Ectodermal cell (in vitro differentiated cells): Measurements from ENCODE around the gene SLC35G1.
A peak's percentile ranks its signal among the peaks of the same experiment; 100 is the strongest.

Experiments used
- H3K27ac ChIP-seq: 2 replicates; pipeline ENCODE4 v1.7.0; 2013; ENCODE audit warnings: mild to moderate bottlenecking, low read depth, low read length; ENCODE audit not compliant: insufficient read depth, poor library complexity, severe bottlenecking
- H3K27me3 ChIP-seq: 2 replicates; pipeline ENCODE4 v1.7.0; 2013; ENCODE audit warnings: mild to moderate bottlenecking, low read length; ENCODE audit not compliant: insufficient read depth, control insufficient read depth, poor library complexity, severe bottlenecking
- H3K36me3 ChIP-seq: one replicate; pipeline ENCODE4 v1.7.0; 2013; ENCODE audit warnings: low read length; ENCODE audit not compliant: control insufficient read depth, insufficient read depth
- H3K4me1 ChIP-seq: one replicate; pipeline ENCODE4 v1.7.0; 2013; ENCODE audit warnings: low read length; ENCODE audit not compliant: control insufficient read depth, insufficient read depth
- H3K4me3 ChIP-seq: 2 replicates; pipeline ENCODE4 v1.7.0; 2013; ENCODE audit warnings: low read depth, low read length, control low read depth; ENCODE audit not compliant: insufficient read depth
- H3K9me3 ChIP-seq: 2 replicates; pipeline ENCODE4 v1.7.0; 2013; ENCODE audit warnings: mild to moderate bottlenecking, low read length, moderate library complexity; ENCODE audit not compliant: control insufficient read depth
- WGBS, 2 experiments: methylation state at CpG; one replicate each; pipeline ENCODE4 v1.1.7; 2013; ENCODE audit warnings: missing lambda C conversion rate in 2 of 2; 5-methylcytosine and 5-hydroxymethylcytosine counted together

SLC35G1 gene

DNA sequence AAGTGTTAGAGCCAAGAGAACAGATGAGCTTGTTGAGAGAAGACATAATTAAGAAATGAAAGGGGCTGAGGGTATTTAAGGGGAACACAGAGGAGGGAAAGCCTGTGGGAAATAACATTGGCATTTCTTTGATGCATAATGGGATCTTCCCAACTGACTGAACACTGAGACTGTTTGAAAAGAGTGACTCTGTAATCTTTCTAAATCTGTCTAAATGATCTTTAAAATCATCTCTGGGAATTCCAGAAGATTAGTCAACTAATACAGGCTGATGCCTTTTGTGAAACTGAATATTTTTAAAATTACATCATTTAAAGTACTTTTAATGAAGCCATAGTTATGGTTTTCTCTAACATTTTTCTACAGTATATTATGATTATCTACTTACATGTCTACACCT is 17.4 kb upstream of the SLC35G1 start:
- Histone ChIP-seq H3K4me3 (no peak overlapping the region), H3K27ac (no peak overlapping the region), H3K27me3 (no peaks in the 10 kb centered on the region), H3K9me3 (no peaks in the 10 kb centered on the region), H3K4me1 (no peaks in the 10 kb centered on the region), H3K36me3 (no peaks in the 10 kb centered on the region)

GRCh38 chr10:93879273-93879672 is 14.5 kb upstream of the SLC35G1 start:
- no peak overlapping the region for H3K4me3 ChIP-seq
- H3K36me3 ChIP-seq = no peaks in the 10 kb centered on the region
- no peaks in the 10 kb centered on the region for H3K27me3 ChIP-seq
- H3K27ac ChIP-seq = no peak overlapping the region
- H3K4me1 ChIP-seq = no peaks in the 10 kb centered on the region
- H3K9me3 ChIP-seq = no peaks in the 10 kb centered on the region

DNA sequence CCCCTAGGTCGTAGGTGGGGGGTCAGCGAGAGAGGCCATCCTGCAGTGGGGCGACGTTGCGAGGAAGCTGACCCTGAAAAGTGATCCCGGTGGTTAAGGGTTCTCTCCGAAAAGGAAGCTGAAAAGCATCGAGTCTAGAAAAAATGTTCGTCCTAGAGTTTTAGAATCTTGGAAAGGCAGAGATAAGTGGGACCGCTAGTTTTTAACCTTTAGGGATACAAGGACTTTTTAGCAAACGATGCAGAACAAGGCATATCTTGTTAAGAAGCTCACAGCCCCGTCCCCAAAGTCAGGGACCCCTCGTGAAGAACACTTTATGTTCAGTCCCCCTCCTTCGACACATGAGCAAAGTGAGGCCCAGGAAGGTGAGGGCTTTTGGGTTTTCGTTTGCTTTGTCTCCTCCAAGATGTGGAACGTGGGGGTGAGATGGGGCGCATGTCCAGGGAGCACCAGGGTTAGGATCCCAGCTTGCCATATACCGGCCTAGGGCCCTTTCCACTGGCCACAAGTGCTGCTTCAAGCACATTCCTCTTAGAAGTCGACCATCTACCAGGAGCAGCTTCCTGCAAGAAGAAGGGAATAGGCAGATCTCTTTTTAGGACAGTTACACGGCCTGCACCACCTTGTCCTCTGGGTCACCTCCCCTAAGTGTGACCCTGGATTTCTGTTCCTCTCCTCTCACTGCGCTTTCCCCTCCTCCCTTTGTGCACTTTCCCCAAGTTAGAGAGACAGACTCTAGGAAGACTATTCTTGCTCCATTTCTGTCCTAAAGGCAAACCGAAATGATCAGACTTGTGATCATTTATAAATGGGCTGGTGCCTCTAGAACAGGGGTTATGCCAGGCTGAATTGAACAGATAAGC is 969 bp downstream of the SLC35G1 start:
- H3K27ac ChIP-seq = no peak overlapping the region
- H3K27me3 ChIP-seq = peaks cover 8% of the 10 kb centered on the region
- 34 to 36% methylated on average over 22 of the region's 22 CpGs for WGBS, 2 experiments
- no peaks in the 10 kb centered on the region for H3K9me3 ChIP-seq
- peaks cover 7% of the 10 kb centered on the region for H3K4me1 ChIP-seq
- peak overlapping the region; percentile 76 for H3K4me3 ChIP-seq
- H3K36me3 ChIP-seq = no peaks in the 10 kb centered on the region

DNA sequence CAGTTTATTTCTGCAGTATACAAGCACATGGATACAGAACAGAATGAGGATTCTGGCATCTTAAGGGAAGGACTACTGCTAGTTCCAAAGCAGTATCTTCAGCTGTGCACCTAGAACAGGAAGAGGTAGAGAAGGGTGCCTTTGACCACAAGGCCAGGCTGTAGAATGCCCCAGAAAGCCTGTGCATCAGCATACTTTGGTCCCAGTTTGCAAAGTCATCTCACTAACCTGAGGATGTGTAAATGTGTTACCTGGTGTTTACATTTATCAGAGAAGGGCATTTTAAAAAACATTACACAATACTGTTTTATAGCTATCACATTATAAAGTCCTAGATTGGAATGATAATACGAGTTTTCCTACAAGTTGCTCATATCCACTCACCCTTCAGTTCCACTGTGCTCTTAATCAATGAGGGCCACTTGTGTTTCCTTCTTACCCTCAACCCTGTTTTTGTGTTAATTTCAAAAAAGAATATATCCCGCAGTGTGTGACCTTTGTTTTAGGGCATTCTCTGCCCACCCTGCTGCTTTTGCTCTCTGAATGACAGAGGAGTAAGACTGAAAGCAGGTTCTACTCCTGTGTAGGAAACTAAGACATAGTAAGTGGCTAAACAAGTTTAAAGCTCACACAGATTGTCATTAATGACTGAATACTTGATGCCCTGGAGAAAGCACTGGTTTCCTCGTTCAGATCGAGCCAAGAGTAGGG is 3.4 kb downstream of the SLC35G1 start:
- 52% methylated on average over 4 of the region's 4 CpGs for WGBS, 2 experiments
- peaks cover 4% of the 10 kb centered on the region for H3K27me3 ChIP-seq
- H3K9me3 ChIP-seq = no peaks in the 10 kb centered on the region
- no peak overlapping the region for H3K27ac ChIP-seq
- H3K4me1 ChIP-seq = peaks cover 7% of the 10 kb centered on the region
- no peaks in the 10 kb centered on the region for H3K36me3 ChIP-seq
- no peak overlapping the region for H3K4me3 ChIP-seq

DNA sequence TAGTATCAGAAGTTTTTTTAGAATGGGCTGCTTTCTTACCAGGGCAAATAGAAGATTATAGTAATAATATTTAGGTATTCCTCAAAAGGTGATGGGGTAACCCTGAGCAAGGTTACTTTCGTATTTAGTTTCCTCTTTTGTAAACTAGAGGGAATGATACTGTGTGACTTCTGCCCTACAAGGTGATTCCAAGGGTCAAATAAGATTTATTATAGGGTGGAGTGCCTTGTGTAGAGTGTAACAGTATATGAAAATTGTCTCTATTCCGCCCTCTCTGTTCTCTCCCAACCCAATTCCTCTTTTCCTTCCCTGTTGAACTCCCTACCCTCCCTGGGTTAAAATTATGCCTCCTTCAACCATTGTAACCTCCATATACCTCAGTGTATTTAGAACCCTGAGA is 5.3 kb downstream of the SLC35G1 start:
- no peak overlapping the region for H3K27ac ChIP-seq
- WGBS, 2 experiments = 81 to 91% methylated on average over 2 of the region's 2 CpGs
- H3K9me3 ChIP-seq = no peaks in the 10 kb centered on the region
- peaks cover 4% of the 10 kb centered on the region for H3K27me3 ChIP-seq
- H3K36me3 ChIP-seq = no peaks in the 10 kb centered on the region
- peaks cover 7% of the 10 kb centered on the region for H3K4me1 ChIP-seq
- H3K4me3 ChIP-seq = no peak overlapping the region

DNA sequence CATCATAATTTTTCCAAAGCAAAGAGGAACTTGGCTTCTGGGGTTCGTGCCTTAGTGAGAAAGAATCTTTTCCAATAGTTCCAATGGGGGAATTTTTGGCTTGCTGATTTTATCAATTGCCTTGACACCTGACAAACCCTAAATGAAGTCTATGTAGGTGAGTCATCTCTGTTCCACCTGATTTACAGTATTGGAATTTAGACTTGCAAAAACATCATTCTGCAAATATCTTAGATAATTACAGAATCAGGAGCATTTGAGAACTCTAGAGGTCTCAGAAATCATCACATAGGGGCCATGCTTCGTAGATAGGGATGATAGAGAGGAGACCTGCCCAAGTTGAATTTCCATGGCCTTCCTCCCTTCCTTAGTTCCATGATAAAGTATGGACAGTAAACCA is 9.3 kb downstream of the SLC35G1 start:
- WGBS, 2 experiments = 94 to 97% methylated on average over 2 of the region's 2 CpGs
- no peaks in the 10 kb centered on the region for H3K27me3 ChIP-seq
- no peaks in the 10 kb centered on the region for H3K4me1 ChIP-seq

DNA sequence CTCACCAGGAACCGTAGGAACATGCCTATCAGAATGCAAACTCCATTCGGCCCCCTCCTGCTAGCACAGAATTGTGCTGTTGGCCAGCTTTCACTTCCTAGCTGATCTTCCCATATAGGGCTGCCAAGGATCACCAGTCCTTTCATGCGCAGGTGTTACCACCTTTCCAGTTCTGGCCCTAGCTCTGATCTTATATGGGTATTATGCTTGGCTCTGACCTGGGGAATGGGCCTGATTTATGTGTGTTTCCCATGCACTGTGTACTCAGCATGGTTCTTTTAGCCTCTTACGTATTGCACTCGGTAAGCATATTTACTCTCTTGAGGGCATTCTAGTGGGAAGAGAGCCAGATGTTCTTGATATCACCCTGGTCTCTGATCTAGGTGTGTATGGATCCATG is 11.1 kb downstream of the SLC35G1 start:
- 91 to 94% methylated on average over 5 of the region's 5 CpGs for WGBS, 2 experiments
- Histone ChIP-seq H3K27ac (no peak overlapping the region), H3K9me3 (no peaks in the 10 kb centered on the region), H3K36me3 (peaks cover 6% of the 10 kb centered on the region), H3K4me3 (no peak overlapping the region), H3K27me3 (no peaks in the 10 kb centered on the region), H3K4me1 (no peaks in the 10 kb centered on the region)

More for the DNA sequence above, 9.3 kb downstream of the SLC35G1 start:
- Histone ChIP-seq H3K9me3 (no peaks in the 10 kb centered on the region), H3K4me3 (no peak overlapping the region), H3K27ac (no peak overlapping the region), H3K36me3 (no peaks in the 10 kb centered on the region)

GRCh38 chr10:93907059-93907458 is 13.3 kb downstream of the SLC35G1 start:
- 85 to 97% methylated on average over 5 of the region's 5 CpGs for WGBS, 2 experiments
- Histone ChIP-seq H3K4me1 (no peaks in the 10 kb centered on the region), H3K36me3 (peaks cover 6% of the 10 kb centered on the region)

GRCh38 chr10:93911866-93912265 is 18.1 kb downstream of the SLC35G1 start:
- no peaks in the 10 kb centered on the region for H3K9me3 ChIP-seq
- H3K4me3 ChIP-seq = no peak overlapping the region
- H3K4me1 ChIP-seq = no peaks in the 10 kb centered on the region
- WGBS, 2 experiments = 87 to 93% methylated on average over 6 of the region's 6 CpGs
- H3K27me3 ChIP-seq = no peaks in the 10 kb centered on the region
- no peak overlapping the region for H3K27ac ChIP-seq
- H3K36me3 ChIP-seq = peaks cover 9% of the 10 kb centered on the region

More at GRCh38 chr10:93907059-93907458, 13.3 kb downstream of the SLC35G1 start:
- H3K27ac ChIP-seq = no peak overlapping the region
- no peaks in the 10 kb centered on the region for H3K9me3 ChIP-seq
- no peak overlapping the region for H3K4me3 ChIP-seq
- H3K27me3 ChIP-seq = no peaks in the 10 kb centered on the region

DNA sequence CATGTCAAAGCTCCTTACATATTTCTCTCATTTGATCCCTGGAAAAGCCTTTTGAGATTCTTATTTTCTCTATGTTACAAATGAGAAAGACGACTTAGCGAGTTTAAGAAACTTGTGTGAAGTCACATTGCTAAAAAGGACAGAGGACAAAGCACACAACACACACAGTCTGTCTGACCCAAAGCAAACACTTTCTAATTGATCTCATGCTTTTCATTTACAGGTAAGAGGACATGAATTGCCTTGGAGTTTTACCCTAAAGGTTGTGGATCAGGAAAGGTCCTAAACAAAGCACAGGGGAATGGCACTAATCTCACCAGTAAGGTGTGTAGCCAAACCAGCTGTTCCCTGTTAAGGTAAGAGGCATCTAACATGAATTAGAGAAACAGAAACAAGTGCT is 18.7 kb downstream of the SLC35G1 start:
- peaks cover 9% of the 10 kb centered on the region for H3K36me3 ChIP-seq
- no peaks in the 10 kb centered on the region for H3K27me3 ChIP-seq
- no peak overlapping the region for H3K27ac ChIP-seq
- H3K4me1 ChIP-seq = no peaks in the 10 kb centered on the region
- no peak overlapping the region for H3K4me3 ChIP-seq
- no peaks in the 10 kb centered on the region for H3K9me3 ChIP-seq
- 100% methylated on average over 2 of the region's 2 CpGs for WGBS, 2 experiments
